Stimulated activated CD8-positive, alpha-beta memory T cell treated with anti-CD3 and anti-CD28 coated beads, Interleukin-7, amount 100 ng/mL, for 4 hours (primary cell): ENCODE results near the gene CIAPIN1.

ENCODE experiments used
- DNase-seq, 2 donors: peaks; one replicate each; pipeline ENCODE4 v3.0.0-alpha.2; 2020; ENCODE audit warnings: low read depth in 2 of 2

The CIAPIN1 gene

GRCh38 chr16:57447186-57447962 lies at the start of gene CIAPIN1, which contains the start of gene COQ9:
Gene CIAPIN1, minus strand, starts transcription at chr16:57447385. Its CDS starts 6,457 bp downstream, at chr16:57440928.
Gene COQ9, plus strand, starts transcription at chr16:57447479. Its CDS starts 27 bp downstream, at chr16:57447506.
- DNase-seq = peak; percentile 83 to 91

- no peak for DNase-seq
Observed at GRCh38 chr16:57493767-57494166, 46.6 kb upstream of the CIAPIN1 start.

- DNase-seq = no peak
Observed at GRCh38 chr16:57489229-57489628, 42.0 kb upstream of the CIAPIN1 start.

GRCh38 chr16:57486858-57487834 lies 40.0 kb upstream of the CIAPIN1 start:
- DNase-seq = no peak

GRCh38 chr16:57485916-57486857 lies 39.0 kb upstream of the CIAPIN1 start, which contains the start of gene DOK4:
Gene DOK4, minus strand, starts transcription at chr16:57486493. Its CDS starts 6,986 bp downstream, at chr16:57479507.
- peak; percentile 38 to 75 for DNase-seq

GRCh38 chr16:57485091-57485915 lies 38.1 kb upstream of the CIAPIN1 start:
- no peak for DNase-seq

GRCh38 chr16:57484515-57485005 lies 37.4 kb upstream of the CIAPIN1 start:
- DNase-seq = no peak

GRCh38 chr16:57483725-57484514 lies 36.7 kb upstream of the CIAPIN1 start:
- DNase-seq = no peak

GRCh38 chr16:57482845-57483545 lies 35.8 kb upstream of the CIAPIN1 start:
- DNase-seq = no peak

GRCh38 chr16:57481421-57481820 lies 34.2 kb upstream of the CIAPIN1 start:
- DNase-seq = no peak

GRCh38 chr16:57480754-57481230 lies 33.6 kb upstream of the CIAPIN1 start:
- DNase-seq = no peak

- DNase-seq = no peak
Observed at GRCh38 chr16:57479976-57480753, 33.0 kb upstream of the CIAPIN1 start.

- DNase-seq = no peak
Observed at GRCh38 chr16:57479205-57479975, 32.2 kb upstream of the CIAPIN1 start.

GRCh38 chr16:57478396-57479204 lies 31.4 kb upstream of the CIAPIN1 start:
- no peak for DNase-seq

GRCh38 chr16:57477531-57478202 lies 30.5 kb upstream of the CIAPIN1 start:
- no peak for DNase-seq
